Adipose tissue (tissue), 3 donors: ENCODE measurements around the gene CEP128. TPM values are rescaled to one million over a fixed set of nuclear protein-coding genes. Genes with fewer than 3 reads are reported as not detected.

Source experiments
- H3K27ac ChIP-seq: one replicate; pipeline ENCODE4 v1.5.1; 2013; ENCODE audit warnings: low read depth, low read length
- WGBS, 3 donors: extraction: QIAGEN DNeasy Blood & Tissue Kit; methylation state at CpG; one replicate each; pipeline ENCODE4 v1.1.7; 2013; 5-methylcytosine and 5-hydroxymethylcytosine counted together
- polyA plus RNA-seq, 3 donors: library from polyadenylated mRNA; stranded (reverse); fragments of 200-250 nt; gene quantifications; one replicate each; pipeline ENCODE4 v1.2.3, GENCODE V29; 2013
- donor health status: healthy with polysubstance abuse.
- donor health status: Bipolar disorder and iron deficiency.
- donor health status: healthy.

CEP128 gene
- polyA plus RNA-seq, 3 donors: 0.64 to 1.9 (median 1.9) TPM

DNA sequence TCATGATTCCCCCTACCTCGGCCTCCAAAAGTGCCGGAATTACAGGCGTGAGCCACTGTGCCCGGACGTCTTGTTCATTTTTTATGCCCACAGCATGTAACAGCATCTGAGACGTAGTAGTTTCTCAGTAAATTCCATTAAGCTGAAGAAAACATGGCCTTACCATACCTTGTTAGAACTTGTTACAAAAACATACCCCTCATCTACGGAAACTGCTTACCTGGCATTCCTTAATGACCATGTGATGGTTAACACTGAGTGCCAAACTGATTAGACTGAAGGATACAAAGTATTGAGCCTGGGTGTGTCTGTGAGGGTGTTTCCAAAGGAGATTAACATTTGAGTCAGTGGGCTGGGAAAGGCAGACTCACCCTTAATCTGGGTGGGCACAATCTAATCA is 186.8 kb downstream of the CEP128 start:
- no peak overlapping the region for H3K27ac ChIP-seq

DNA sequence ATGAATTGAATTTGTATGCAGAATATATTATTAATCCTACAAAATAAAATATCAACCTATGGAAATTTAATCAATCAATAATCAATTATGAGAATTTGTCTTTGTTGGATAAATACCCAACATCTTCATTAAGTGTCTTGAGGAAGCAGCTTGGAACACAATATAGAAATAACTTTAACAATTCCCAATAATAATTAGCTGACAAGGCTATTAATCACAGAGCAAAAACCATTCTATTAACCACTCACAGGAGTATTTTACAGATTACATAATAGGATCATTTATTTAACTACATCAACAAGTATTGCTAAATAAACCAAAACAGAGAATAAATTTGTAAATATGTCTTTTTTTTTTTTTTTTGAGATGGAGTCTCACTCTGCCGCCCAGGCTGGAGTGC is 190.3 kb downstream of the CEP128 start:
- no peak overlapping the region for H3K27ac ChIP-seq
- 93 to 100% (median 100%) methylated on average over 1 of the region's 1 CpG for WGBS, 3 donors

More for the DNA sequence above, 186.8 kb downstream of the CEP128 start:
- 95 to 97% (median 96%) methylated on average over 7 of the region's 7 CpGs for WGBS, 3 donors

- WGBS, 3 donors: 97 to 100% (median 98%) methylated on average over 1 of the region's 1 CpG
- no peak overlapping the region for H3K27ac ChIP-seq
These were observed 215.3 kb downstream of the CEP128 start for GRCh38 chr14:80726211-80726610.

DNA sequence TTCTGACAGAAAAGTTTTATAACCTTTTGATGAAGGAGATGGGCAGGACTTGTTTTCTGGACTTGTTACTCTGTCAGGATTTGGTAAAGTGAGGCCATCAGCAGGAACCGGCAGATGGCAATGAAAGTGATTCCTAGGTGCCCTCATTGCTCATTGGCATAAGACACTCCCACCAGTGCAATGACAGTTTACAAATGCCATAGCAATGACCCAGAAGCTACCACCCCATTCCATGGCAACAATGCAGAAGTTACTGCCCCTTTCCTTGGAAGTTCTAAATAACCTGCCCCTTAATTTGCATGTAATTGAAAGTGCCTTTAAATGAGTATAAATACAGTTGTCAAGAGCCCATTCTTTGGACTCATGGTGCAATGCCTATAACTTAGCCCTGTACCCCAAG is 222.6 kb downstream of the CEP128 start:
- WGBS, 3 donors: 86 to 96% (median 90%) methylated on average over 1 of the region's 1 CpG
- H3K27ac ChIP-seq: no peak overlapping the region

DNA sequence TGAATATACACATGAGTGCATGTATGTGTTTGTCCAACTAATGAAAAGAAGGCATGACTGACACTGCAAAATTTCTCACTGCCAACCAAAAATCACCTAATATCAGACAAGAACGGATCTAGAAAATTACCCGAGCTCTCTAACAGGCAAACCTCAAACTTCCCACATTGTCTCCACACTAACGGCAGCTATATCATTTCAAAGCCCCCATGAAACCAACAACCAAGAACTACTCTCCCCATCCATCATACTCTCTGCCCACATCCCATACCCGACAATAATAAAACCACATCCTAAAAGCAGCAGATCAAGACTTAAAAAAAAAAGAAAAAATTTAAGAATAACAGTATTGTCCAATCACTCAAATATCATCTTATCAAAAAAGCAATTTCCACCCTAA is 227.1 kb downstream of the CEP128 start:
- 52 to 86% (median 53%) methylated on average over 4 of the region's 4 CpGs for WGBS, 3 donors
- no peak overlapping the region for H3K27ac ChIP-seq

DNA sequence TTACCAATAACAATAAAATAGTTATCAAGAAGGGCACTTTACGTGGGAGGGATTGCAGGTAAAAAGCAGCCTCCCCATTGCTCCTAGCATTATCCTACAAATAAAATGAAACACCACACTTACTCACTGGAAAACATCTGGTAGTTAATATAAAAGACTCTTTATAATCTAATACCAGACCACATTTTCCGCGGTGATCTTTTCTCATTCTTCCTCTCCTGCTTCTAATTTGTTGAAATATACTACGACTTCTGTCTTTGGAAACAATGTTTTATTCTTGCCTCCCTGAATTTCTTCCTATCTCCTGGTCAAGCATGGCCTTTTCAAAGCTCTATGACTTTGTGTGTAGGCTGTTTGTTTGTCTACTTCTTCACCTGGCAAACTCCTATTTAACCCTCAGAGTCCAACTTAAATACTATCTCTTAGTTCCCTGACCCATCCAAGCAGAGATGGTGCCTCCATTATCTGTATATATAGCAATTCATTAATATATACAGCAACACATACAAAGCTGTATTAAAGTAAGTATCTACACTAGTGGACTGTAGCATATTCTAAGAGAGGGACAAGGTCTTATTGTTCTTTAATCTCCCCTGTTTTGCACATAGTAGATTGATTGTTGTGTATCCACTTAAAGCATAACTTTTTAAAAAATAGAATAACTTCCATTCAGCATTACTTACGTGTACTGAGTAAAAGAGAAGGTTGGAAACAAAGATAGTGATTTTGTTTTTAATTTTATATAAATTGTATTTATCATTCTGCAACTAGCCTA is 228.3 kb downstream of the CEP128 start:
- no peak overlapping the region for H3K27ac ChIP-seq
- 95 to 97% (median 96%) methylated on average over 5 of the region's 5 CpGs for WGBS, 3 donors

- no peak overlapping the region for H3K27ac ChIP-seq
- 83 to 95% (median 89%) methylated on average over 1 of the region's 1 CpG for WGBS, 3 donors
These were observed 236.1 kb downstream of the CEP128 start for GRCh38 chr14:80705241-80705980.

DNA sequence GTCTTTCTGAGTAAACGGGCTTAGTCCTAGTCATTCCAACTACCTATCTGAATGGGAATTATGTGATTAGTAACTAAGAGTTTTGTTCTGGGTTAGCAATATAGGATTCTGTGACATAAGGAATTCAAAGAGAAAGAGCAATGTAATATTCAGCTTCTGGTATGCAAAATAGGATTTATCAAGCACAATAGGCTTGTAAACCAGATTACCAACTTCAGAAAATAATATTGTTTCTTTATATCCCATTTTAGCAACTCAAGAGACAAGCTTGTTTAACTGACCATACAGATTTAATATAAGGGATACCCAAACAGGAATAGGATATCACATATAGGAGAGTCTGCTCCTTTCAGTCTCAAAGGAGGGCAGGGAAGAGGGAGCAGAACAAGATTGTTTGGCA is 240.9 kb downstream of the CEP128 start:
- no peak overlapping the region for H3K27ac ChIP-seq
- WGBS, 3 donors: 97 to 100% (median 99%) methylated on average over 1 of the region's 1 CpG

- 74 to 86% (median 86%) methylated on average over 4 of the region's 4 CpGs for WGBS, 3 donors
- H3K27ac ChIP-seq: no peak overlapping the region
These were observed 241.7 kb downstream of the CEP128 start for GRCh38 chr14:80699861-80700260.

GRCh38 chr14:80698974-80699373 is 242.6 kb downstream of the CEP128 start:
- WGBS, 3 donors: 83 to 95% (median 95%) methylated on average over 6 of the region's 6 CpGs
- H3K27ac ChIP-seq: no peak overlapping the region

DNA sequence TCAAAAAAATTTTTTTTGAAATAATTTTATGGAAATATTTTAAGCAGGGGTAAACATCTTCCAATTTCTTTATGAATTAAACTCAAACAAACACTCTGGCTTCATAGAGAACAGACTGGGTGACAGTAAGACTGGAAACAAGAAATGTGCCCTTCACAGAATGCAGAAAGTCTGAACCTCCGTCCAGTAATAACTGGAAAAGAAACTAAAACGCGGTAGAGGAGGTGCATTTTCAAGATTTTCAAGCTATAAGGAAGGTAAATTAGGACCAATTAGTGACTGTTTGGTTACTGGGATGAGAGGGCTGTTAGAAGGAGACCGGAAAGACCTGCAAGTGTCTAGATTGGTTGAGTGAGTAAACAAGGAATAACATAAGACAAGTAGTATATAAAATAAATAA is 245.7 kb downstream of the CEP128 start:
- no peak overlapping the region for H3K27ac ChIP-seq
- 91 to 92% (median 92%) methylated on average over 4 of the region's 4 CpGs for WGBS, 3 donors

GRCh38 chr14:80692903-80693302 is 248.6 kb downstream of the CEP128 start:
- 75 to 95% (median 92%) methylated on average over 3 of the region's 3 CpGs for WGBS, 3 donors
- no peak overlapping the region for H3K27ac ChIP-seq

DNA sequence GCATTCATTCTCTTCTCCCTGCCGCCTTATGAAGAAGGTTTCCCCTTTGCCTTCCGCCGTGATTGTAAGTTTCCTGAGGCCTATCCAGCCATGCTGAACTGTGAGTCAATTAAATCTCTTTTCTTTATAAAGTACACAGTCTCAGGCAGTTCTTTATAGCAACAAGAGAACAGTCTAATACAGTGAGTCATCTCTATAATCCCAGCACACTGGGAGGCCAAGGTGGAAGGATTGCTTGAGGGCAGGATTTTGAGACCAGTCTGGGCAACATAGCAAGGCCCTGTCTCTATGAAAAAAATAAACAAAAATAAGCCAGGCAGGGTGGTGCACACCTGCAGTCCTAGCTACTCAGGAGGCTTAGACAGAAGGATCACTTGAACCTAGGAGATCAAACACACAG is 259.9 kb downstream of the CEP128 start:
- 96 to 100% (median 98%) methylated on average over 3 of the region's 3 CpGs for WGBS, 3 donors
- H3K27ac ChIP-seq: no peak overlapping the region

- no peak overlapping the region for H3K27ac ChIP-seq
- 88 to 98% (median 97%) methylated on average over 5 of the region's 5 CpGs for WGBS, 3 donors
These were observed 262.3 kb downstream of the CEP128 start for GRCh38 chr14:80679273-80679672.

DNA sequence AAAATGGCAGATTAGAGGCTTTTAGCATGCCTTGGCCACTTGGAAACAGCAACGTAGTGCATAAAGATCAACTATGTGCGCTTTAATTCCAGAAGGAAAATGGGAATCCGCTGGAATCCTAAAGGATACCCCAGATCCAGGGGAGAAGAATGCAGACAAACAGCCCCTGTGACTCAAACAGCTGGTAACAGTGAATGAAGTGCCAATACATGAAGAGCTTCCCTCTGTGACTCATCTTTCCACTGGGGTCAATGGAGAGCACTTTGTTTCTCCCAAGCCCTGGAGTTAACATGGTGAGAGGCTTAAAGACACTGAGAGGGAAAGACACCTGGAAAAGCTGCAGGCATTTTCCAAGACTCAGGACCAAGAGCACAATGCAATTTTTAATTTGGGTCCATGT is 263.1 kb downstream of the CEP128 start:
- WGBS, 3 donors: 95 to 99% (median 97%) methylated on average over 3 of the region's 3 CpGs
- H3K27ac ChIP-seq: no peak overlapping the region

GRCh38 chr14:80669426-80669825 is 272.1 kb downstream of the CEP128 start:
- WGBS, 3 donors: 89 to 93% (median 91%) methylated on average over 2 of the region's 2 CpGs
- H3K27ac ChIP-seq: no peak overlapping the region

DNA sequence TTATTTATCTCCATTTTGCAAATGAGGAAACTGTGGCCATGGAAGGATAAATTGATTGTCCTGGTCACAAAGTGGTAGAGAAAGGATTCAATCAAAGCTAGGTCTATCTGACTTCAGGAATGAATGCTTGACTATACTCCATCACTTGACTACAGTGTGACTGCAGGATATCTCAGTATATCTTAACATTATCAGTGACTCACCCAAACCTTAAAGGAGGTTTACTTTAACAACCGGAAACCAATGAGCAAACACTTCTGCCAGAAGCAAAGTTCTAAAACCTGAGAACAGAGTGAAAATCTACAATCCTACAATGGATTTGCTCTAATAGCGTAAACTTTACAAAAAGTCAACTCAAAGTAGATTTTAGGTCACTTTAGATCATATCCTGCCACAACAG is 277.0 kb downstream of the CEP128 start:
- no peak overlapping the region for H3K27ac ChIP-seq
- 89 to 97% (median 94%) methylated on average over 2 of the region's 2 CpGs for WGBS, 3 donors

DNA sequence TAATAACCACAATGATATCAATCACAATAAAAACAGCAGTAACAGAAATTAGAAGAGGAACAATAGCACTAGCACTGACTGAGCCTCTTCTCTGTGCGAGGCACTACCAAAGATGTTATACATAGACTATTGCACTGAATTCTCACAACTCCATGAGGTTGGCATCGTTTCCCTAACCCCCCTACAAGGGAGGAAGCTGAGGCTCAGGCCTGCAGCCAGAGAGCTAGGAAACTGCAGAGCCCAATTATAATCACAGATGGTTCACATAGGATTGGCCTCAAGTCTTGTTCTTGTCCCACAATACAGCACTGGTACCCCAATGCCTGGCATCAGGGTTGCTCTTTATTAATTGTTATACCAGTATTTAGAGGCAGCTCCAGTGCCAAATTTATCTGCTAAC is 278.0 kb downstream of the CEP128 start:
- 79 to 91% (median 87%) methylated on average over 2 of the region's 2 CpGs for WGBS, 3 donors
- H3K27ac ChIP-seq: no peak overlapping the region

DNA sequence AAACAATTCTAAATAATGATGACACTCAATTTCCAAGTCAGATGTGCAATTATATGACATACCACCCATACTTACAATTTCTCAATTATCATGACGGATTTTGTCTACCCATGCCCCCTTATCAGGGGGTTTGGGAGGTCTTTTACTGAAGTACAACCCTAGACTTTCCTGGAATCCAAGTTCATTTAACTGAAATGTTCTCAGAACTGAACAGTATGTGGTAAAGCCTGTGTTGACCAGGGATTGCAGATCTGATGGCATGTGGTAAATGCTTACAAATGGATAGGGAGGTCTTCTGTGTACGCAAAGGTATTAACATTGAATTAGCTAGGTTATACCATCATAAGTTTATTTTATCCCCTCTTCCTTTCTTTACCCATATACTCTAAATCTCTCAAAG is 281.8 kb downstream of the CEP128 start:
- no peak overlapping the region for H3K27ac ChIP-seq
- WGBS, 3 donors: 78 to 97% (median 93%) methylated on average over 2 of the region's 2 CpGs

DNA sequence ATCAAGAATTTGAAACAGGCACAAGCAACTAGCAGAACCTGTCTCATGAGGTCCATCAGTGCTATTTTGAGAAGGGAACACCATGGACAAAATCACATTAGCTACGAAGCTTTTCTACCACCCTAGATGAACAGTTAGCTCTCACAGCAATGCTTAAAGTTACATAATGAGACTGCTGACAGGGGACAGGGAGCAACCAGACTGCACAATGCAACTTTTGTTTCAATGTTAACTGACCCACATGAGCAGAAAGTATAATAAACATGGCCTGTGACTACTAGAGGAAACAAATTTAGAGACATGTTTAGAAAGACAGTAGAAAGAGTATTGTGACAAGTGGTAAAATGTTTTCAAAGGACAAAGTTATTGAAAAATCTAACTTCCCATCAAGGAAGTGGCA is 282.8 kb downstream of the CEP128 start:
- WGBS, 3 donors: 47 to 90% (median 89%) methylated on average over 1 of the region's 1 CpG

More for the DNA sequence above, 282.8 kb downstream of the CEP128 start:
- no peak overlapping the region for H3K27ac ChIP-seq
